Vagina (tissue), 2 donors: ENCODE measurements around the gene RPL18. TPM values are rescaled to one million over a fixed set of nuclear protein-coding genes. Genes with fewer than 3 reads are reported as not detected.

Experiments used
- DNase-seq, 2 donors: peaks; one replicate each; pipeline ENCODE4 v3.0.0-alpha.2; 2017; ENCODE audit errors: extremely low spot score in 2 of 2
- H3K27ac ChIP-seq: fragments of 200-600 bp; sonication (generic); one replicate; pipeline ENCODE4 v1.5.1; 2019
- H3K27me3 ChIP-seq: fragments of 200-600 bp; sonication (generic); one replicate; pipeline ENCODE4 v1.5.1; 2019
- H3K36me3 ChIP-seq, 2 donors: fragments of 200-600 bp; sonication (generic); one replicate each; pipeline ENCODE4 v1.5.1; 2017 to 2019
- H3K4me1 ChIP-seq: fragments of 200-600 bp; sonication (generic); one replicate; pipeline ENCODE4 v1.5.1; 2019
- H3K4me3 ChIP-seq, 2 donors: fragments of 200-600 bp; sonication (generic); 1 replicate in 1 of 2; 2 replicates in 1 of 2; pipeline ENCODE4 v1.5.1; 2016 to 2019
- H3K9me3 ChIP-seq: fragments of 200-600 bp; sonication (generic); one replicate; pipeline ENCODE4 v1.5.1; 2019
- POLR2A ChIP-seq, 2 donors: fragments of 450-650 bp; IDR thresholded peaks; one replicate each; pipeline ENCODE4 v1.6.1; 2017; ENCODE audit warnings: antibody characterized with exemption in 2 of 2, mild to moderate bottlenecking in 2 of 2, moderate library complexity in 2 of 2
- POLR2AphosphoS5 ChIP-seq, 2 donors: sonication (generic); formaldehyde crosslinking; IDR thresholded peaks; one replicate each; pipeline ENCODE4 v1.9.0; 2017; ENCODE audit warnings: antibody characterized with exemption in 2 of 2, mild to moderate bottlenecking in 2 of 2, low read depth in 1 of 2; ENCODE audit not compliant: insufficient read depth in 1 of 2
- intact Hi-C: fragments of 100-400 bp; cut with DNase I; formaldehyde crosslinking; loops from one replicate; pipeline ENCODE4 v1.15.1; 2023
- total RNA-seq: library from RNA; depleted of rRNA; stranded (reverse); fragments of >200 nt; gene quantifications from one replicate; pipeline ENCODE4 v1.2.3, GENCODE V29; 2016
- TF ChIP-seq, protein P1 (sequence below), 3 experiments: fragments of 450-650 bp in 2 of 3; fragments of 200-600 bp in 1 of 3; sonication (generic) in 1 of 3; IDR thresholded peaks; one replicate each; pipeline ENCODE4 v1.5.1; 2017 to 2019; ENCODE audit warnings: antibody characterized with exemption in 3 of 3, mild to moderate bottlenecking in 2 of 3, moderate library complexity in 2 of 3

Gene RPL18
- total RNA-seq, 1 donor from 2014 or later: 2,346 TPM

DNA sequence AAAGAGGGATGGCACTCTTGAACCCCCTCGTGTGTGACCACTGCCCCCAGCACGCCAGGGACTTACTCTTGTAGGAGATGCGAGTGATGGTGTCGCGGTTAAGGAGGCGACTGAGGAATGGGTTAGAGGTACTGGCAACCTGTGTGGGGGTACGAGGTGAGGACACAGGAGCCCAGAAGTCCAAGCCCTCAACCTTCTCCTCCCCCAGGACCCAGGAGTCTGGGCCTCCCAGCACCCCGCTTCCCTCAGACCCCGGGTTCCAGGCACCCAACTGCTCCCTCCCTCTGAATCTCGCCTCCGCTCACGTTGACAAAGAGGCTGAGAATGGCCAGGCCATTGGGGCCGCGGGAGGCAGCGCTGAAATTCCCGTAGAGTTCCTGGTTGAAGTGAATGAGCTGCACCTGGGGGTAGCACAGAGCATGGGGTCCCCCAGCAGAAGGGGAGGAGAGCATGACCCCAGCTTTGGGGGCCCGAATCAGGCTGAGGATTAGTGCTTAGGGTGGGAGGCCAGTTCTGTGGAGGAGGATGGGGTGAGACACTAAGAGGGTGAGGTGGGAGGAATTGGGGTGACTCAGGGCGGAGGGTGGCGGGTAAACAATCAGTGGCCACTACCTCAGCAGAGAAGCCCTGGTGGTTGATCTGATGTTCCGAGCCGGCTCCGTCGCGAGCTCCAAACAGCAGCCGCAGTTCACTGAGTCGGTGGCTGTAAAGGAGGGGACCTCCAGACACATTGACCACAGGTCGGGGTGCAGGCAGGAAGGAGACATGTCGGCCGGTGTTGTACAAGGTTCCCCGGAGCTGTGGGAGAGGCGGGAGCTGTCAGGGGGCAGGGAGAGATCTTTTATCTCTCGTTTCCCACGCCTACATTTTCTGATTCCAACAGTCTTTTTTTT lies 20.8 kb upstream of the RPL18 start:
- peaks cover 38% of the 10 kb centered on the region for H3K4me1 ChIP-seq
- intact Hi-C loops: loop anchor here (10.0 kb wide), 1 partner anchor 325 kb away; the partner anchor contains the start of gene FTL

DNA sequence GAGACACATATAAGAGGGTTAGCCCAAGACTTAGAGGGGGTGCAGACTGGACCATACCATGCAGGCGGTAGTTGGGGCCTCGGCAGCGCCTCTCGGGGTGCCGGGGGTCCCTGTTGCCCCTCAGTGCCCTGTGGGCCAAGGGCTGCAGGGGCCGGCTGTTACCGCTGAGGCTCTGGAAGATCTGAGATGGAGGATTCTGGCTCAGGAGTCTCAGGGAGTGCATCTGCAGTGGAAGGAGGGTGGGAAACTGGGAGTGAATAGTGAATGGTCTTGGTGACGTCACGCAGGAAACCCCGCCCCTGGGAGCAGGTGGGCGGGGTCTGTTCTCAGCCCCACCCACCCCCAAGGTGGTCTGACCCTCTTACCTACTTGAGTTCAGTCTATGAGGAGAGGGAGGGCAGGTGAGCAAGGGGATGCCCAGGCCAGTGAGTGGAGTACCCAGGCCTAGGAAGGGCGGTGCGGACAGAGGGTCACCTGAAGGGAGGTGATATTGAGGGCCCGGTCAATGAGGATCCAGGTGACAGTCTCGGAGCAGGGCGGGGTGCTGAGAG lies 19.9 kb upstream of the RPL18 start:
- no peaks in the 10 kb centered on the region for H3K27me3 ChIP-seq
- H3K27ac ChIP-seq: peak overlapping the region; percentile 99
- intact Hi-C loops: loop anchor here (10.0 kb wide), 1 partner anchor 326 kb away; the partner anchor contains the start of gene FTL
- TF ChIP-seq POLR2AphosphoS5 (IDR thresholded peaks at IDR 0.05; ENCODE audit: insufficient read depth in 1 of 2, low read depth in 1 of 2) (no peak), POLR2A (IDR thresholded peaks at IDR 0.05) (no peak)
- TF ChIP-seq, protein P1, sequence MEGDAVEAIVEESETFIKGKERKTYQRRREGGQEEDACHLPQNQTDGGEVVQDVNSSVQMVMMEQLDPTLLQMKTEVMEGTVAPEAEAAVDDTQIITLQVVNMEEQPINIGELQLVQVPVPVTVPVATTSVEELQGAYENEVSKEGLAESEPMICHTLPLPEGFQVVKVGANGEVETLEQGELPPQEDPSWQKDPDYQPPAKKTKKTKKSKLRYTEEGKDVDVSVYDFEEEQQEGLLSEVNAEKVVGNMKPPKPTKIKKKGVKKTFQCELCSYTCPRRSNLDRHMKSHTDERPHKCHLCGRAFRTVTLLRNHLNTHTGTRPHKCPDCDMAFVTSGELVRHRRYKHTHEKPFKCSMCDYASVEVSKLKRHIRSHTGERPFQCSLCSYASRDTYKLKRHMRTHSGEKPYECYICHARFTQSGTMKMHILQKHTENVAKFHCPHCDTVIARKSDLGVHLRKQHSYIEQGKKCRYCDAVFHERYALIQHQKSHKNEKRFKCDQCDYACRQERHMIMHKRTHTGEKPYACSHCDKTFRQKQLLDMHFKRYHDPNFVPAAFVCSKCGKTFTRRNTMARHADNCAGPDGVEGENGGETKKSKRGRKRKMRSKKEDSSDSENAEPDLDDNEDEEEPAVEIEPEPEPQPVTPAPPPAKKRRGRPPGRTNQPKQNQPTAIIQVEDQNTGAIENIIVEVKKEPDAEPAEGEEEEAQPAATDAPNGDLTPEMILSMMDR (IDR thresholded peaks at IDR 0.05): no peak
- DNase-seq: peak in 1 of 2 donors; percentile 92
- peaks cover 39% of the 10 kb centered on the region for H3K4me1 ChIP-seq
- H3K9me3 ChIP-seq: no peaks in the 10 kb centered on the region
- H3K4me3 ChIP-seq: peak overlapping the region in 1 of 2 donors; percentile 54
- H3K36me3 ChIP-seq: no peaks in the 10 kb centered on the region

More for the DNA sequence above, 20.8 kb upstream of the RPL18 start:
- DNase-seq: peak in 1 of 2 donors; percentile 87
- Histone ChIP-seq H3K4me3 (no peak overlapping the region), H3K27me3 (no peaks in the 10 kb centered on the region), H3K27ac (no peak overlapping the region), H3K9me3 (no peaks in the 10 kb centered on the region), H3K36me3 (no peaks in the 10 kb centered on the region)
- no peak for TF ChIP-seq POLR2AphosphoS5 (IDR thresholded peaks at IDR 0.05; ENCODE audit: insufficient read depth in 1 of 2, low read depth in 1 of 2)
- TF ChIP-seq, protein P1 (IDR thresholded peaks at IDR 0.05): no peak
- no peak for TF ChIP-seq POLR2A (IDR thresholded peaks at IDR 0.05)

DNA sequence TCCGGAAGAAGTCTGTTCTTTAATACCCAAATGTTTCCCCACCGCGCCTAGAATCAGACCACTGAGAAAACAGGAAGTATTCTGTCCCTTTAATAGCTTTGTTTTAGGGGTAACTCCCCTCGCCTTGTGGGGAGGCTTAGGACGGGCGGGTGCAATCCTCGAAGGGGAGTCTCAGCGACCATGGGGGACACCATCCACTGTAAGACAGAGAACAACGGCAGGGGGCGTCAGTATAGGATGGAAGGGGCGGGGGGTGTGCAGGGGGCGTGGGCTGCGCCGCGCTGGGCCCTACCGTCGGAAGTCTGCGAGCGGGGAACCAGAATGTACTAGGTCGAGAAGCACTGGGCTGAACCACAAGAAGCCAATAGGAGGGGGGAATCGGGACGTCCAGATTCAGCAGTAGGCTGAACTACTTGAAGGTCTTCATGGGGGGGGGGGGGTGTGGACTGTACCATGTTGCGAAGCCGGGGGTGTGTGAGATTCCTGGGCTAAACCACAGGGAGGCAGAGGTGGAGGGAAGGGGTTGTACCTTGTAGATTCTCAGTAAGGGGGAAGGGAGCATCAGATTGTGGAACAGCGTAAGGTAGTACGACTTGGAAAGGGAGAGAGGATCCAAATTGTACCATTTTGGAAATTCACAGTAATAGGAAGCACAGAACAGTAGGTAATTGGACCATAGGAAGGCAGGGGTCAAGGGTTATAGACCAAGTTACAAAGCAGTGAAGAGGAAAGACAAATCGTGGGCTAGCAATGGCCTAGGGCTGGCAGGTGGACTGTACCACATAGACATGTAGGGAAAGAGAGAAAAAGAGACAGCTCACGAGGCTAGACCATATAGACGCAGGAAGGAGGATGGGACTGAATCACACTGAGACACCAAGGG lies 19.2 kb upstream of the RPL18 start:
- no peaks in the 10 kb centered on the region for H3K36me3 ChIP-seq
- intact Hi-C loops: loop anchor here (10.0 kb wide), 1 partner anchor 327 kb away; the partner anchor contains the start of gene FTL
- H3K27ac ChIP-seq: peak overlapping the region; percentile 99
- TF ChIP-seq POLR2A (IDR thresholded peaks at IDR 0.05) (peak in 1 of 2 donors; percentile 26), POLR2AphosphoS5 (IDR thresholded peaks at IDR 0.05; ENCODE audit: insufficient read depth in 1 of 2, low read depth in 1 of 2) (no peak)
- TF ChIP-seq, protein P1 (IDR thresholded peaks at IDR 0.05): no peak
- peak overlapping the region; percentile 54 to 69 for H3K4me3 ChIP-seq
- H3K27me3 ChIP-seq: no peaks in the 10 kb centered on the region
- peak in 1 of 2 donors; percentile 97 for DNase-seq
- H3K4me1 ChIP-seq: peaks cover 46% of the 10 kb centered on the region
- no peaks in the 10 kb centered on the region for H3K9me3 ChIP-seq

DNA sequence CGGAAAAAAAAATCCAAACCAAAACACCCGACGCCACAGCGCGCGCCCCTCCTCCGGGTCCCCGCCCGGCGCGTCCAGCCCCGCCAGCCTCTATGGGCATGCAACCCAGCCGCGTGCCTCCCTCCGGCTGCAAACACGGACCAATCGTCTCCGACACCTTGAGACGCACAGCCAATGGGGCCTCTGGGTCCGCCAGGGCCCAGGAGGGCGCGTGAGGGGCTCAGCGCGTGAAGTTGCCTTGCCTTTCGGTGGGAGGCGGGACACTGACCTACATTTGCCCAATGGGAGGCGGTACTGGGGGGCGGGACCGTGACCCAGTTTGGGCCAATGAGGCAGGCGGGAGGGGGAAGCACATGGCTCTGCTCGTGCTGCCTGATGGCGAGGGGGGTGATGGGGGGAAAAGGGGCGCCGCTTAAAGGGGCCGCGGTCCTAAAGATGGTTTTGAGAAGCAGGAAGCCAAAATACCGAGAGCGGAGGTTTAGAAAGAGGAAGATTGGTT lies 18.5 kb upstream of the RPL18 start:
- TF ChIP-seq, protein P1 (IDR thresholded peaks at IDR 0.05): no peak
- TF ChIP-seq POLR2AphosphoS5 (IDR thresholded peaks at IDR 0.05; ENCODE audit: insufficient read depth in 1 of 2, low read depth in 1 of 2): peak; percentile 92 to 94
- DNase-seq: peak in 1 of 2 donors; percentile 100
- peak overlapping the region; percentile 54 to 69 for H3K4me3 ChIP-seq
- H3K9me3 ChIP-seq: no peaks in the 10 kb centered on the region
- peak overlapping the region; percentile 99 for H3K27ac ChIP-seq
- H3K36me3 ChIP-seq: no peaks in the 10 kb centered on the region
- peaks cover 53% of the 10 kb centered on the region for H3K4me1 ChIP-seq
- no peaks in the 10 kb centered on the region for H3K27me3 ChIP-seq
- intact Hi-C loops: loop anchor here (10.0 kb wide), 1 partner anchor 327 kb away; the partner anchor contains the start of gene FTL
